Trophoblast cell (in vitro differentiated cells and primary cell): ENCODE measurements around the gene AKAP8.

Experiments
- DNase-seq, 2 donors: peaks; one replicate each; pipeline ENCODE4 v3.0.0-alpha.2; 2016
- H2AFZ ChIP-seq: 2 replicates; pipeline ENCODE4 v1.6.1; 2013; ENCODE audit warnings: low read length, moderate library complexity, mild to moderate bottlenecking; ENCODE audit not compliant: insufficient read depth, poor library complexity
- H2AK5ac ChIP-seq: 2 replicates; pipeline ENCODE4 v1.6.1; 2013; ENCODE audit warnings: mild to moderate bottlenecking, low read length
- H2BK120ac ChIP-seq: 2 replicates; pipeline ENCODE4 v1.6.1; 2013; ENCODE audit warnings: low read length, mild to moderate bottlenecking, moderate library complexity; ENCODE audit not compliant: insufficient read depth, poor library complexity
- H2BK12ac ChIP-seq: 2 replicates; pipeline ENCODE4 v1.6.1; 2013; ENCODE audit warnings: mild to moderate bottlenecking, low read length, moderate library complexity
- H2BK5ac ChIP-seq: 2 replicates; pipeline ENCODE4 v1.6.1; 2013; ENCODE audit warnings: low read length, low read depth, moderate library complexity, mild to moderate bottlenecking; ENCODE audit not compliant: poor library complexity
- H3K14ac ChIP-seq: 2 replicates; pipeline ENCODE4 v1.6.1; 2013; ENCODE audit warnings: mild to moderate bottlenecking, low read length
- H3K18ac ChIP-seq: 2 replicates; pipeline ENCODE4 v1.6.1; 2013; ENCODE audit warnings: mild to moderate bottlenecking, low read length
- H3K23ac ChIP-seq: 2 replicates; pipeline ENCODE4 v1.6.1; 2013; ENCODE audit warnings: low read length
- H3K27ac ChIP-seq: 2 replicates; pipeline ENCODE4 v1.5.1; 2013; ENCODE audit warnings: low read depth, mild to moderate bottlenecking, inconsistent platforms, low read length, moderate library complexity
- H3K27me3 ChIP-seq: 2 replicates; pipeline ENCODE4 v1.6.1; 2013; ENCODE audit warnings: inconsistent platforms, mild to moderate bottlenecking, low read length, moderate library complexity; ENCODE audit not compliant: insufficient read depth
- H3K36me3 ChIP-seq, 2 experiments: 1 replicate in 1 of 2; 2 replicates in 1 of 2; pipeline ENCODE4 v1.6.1; 2013; ENCODE audit warnings: low read length in 2 of 2, mild to moderate bottlenecking in 2 of 2, moderate library complexity in 1 of 2; ENCODE audit not compliant: insufficient read depth in 2 of 2, control insufficient read depth in 1 of 2
- H3K4ac ChIP-seq: 2 replicates; pipeline ENCODE4 v1.6.1; 2013; ENCODE audit warnings: low read depth, mild to moderate bottlenecking, low read length, moderate library complexity
- H3K4me1 ChIP-seq, 2 experiments: 1 replicate in 1 of 2; 2 replicates in 1 of 2; pipeline ENCODE4 v1.6.1; 2013; ENCODE audit warnings: low read length in 2 of 2, mild to moderate bottlenecking in 2 of 2, moderate library complexity in 1 of 2; ENCODE audit not compliant: insufficient read depth in 2 of 2, control insufficient read depth in 1 of 2
- H3K4me2 ChIP-seq: 2 replicates; pipeline ENCODE4 v1.6.1; 2013; ENCODE audit warnings: inconsistent platforms, mild to moderate bottlenecking, low read length, moderate library complexity
- H3K4me3 ChIP-seq: 2 replicates; pipeline ENCODE4 v1.5.1; 2013; ENCODE audit warnings: mild to moderate bottlenecking, low read depth, low read length, inconsistent platforms
- H3K79me1 ChIP-seq: one replicate; pipeline ENCODE4 v1.6.1; 2013; ENCODE audit warnings: low read length
- H3K79me2 ChIP-seq: 2 replicates; pipeline ENCODE4 v1.6.1; 2013; ENCODE audit warnings: low read length, mild to moderate bottlenecking; ENCODE audit not compliant: control insufficient read depth, insufficient read depth, poor library complexity
- H3K9ac ChIP-seq: 2 replicates; pipeline ENCODE4 v1.6.1; 2013; ENCODE audit warnings: mild to moderate bottlenecking, low read length
- H3K9me3 ChIP-seq: 2 replicates; pipeline ENCODE4 v1.6.1; 2013; ENCODE audit warnings: low read depth, mild to moderate bottlenecking, control low read depth, inconsistent platforms, low read length; ENCODE audit not compliant: insufficient read depth
- H4K12ac ChIP-seq: 2 replicates; pipeline ENCODE4 v1.6.1; 2013; ENCODE audit warnings: low read depth, mild to moderate bottlenecking, low read length, moderate library complexity
- H4K8ac ChIP-seq: 2 replicates; pipeline ENCODE4 v1.6.1; 2013; ENCODE audit warnings: low read depth, mild to moderate bottlenecking, low read length, moderate library complexity
- H4K91ac ChIP-seq: one replicate; pipeline ENCODE4 v1.6.1; 2013; ENCODE audit warnings: low read depth, mild to moderate bottlenecking, low read length, moderate library complexity
- WGBS: extraction: QIAGEN DNeasy Blood & Tissue Kit; methylation state at CpG from one replicate; pipeline ENCODE4 v1.1.7; 2013; ENCODE audit warnings: missing lambda C conversion rate; ENCODE audit not compliant: insufficient read length, insufficient coverage; ENCODE audit errors: extremely low coverage; 5-methylcytosine and 5-hydroxymethylcytosine counted together

The AKAP8 gene

DNA sequence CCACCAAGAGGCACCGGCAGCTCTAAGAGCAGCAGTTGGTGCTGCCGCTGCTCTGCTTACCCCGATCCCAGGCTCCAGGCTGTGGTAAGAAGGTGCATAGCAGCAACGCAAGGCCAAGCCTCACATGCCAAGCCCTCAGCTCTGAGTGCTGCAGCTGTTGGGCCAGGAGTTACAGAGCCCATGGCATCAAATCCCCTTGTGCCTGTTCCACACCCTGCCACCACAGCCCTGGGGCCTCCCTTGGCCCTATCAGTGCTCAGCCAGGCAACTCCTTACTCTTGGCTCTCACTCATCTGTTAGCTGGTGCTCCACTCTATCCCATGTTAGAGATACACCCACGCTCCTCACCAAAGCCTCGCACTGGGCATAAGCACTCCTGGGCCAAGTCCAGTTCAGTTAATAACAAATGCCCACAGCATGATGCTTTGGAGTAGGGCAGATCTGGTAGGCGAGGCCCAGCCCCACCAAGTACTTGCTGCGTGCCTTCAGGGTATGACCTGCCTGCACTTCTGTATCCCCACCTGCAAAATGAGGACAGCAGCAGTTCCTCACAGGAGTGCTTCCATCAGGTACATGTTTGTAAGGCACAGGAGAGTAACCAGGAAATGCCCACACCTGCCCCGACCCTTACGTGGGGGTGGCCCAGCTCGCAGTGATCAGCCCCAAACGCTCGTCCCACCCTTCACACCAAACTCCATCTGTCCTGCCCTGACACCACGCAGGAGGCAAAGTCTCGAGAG, 23.0 kb upstream of the AKAP8 start:
- Histone ChIP-seq H3K9me3 (no peaks in the 10 kb centered on the region), H3K4me1 (no peaks in the 10 kb centered on the region), H4K12ac (no peak overlapping the region), H2AK5ac (no peak overlapping the region), H3K4me2 (no peak overlapping the region), H2AFZ (no peak overlapping the region), H3K27me3 (no peaks in the 10 kb centered on the region), H4K8ac (no peak overlapping the region), H3K9ac (no peak overlapping the region), H3K79me2 (peaks cover 9% of the 10 kb centered on the region), H4K91ac (no peak overlapping the region), H3K4ac (peak overlapping the region; percentile 2), H2BK12ac (no peak overlapping the region), H3K79me1 (no peaks in the 10 kb centered on the region), H2BK120ac (no peak overlapping the region), H3K27ac (no peak overlapping the region), H2BK5ac (no peak overlapping the region), H3K23ac (no peak overlapping the region), H3K36me3 (peaks cover 68 to 69% of the 10 kb centered on the region in 2 experiments), H3K4me3 (no peak overlapping the region), H3K14ac (no peak overlapping the region), H3K18ac (no peak overlapping the region)
- no peak for DNase-seq
- no CpG with 5 or more reads among the region's 15 CpGs for WGBS

DNA sequence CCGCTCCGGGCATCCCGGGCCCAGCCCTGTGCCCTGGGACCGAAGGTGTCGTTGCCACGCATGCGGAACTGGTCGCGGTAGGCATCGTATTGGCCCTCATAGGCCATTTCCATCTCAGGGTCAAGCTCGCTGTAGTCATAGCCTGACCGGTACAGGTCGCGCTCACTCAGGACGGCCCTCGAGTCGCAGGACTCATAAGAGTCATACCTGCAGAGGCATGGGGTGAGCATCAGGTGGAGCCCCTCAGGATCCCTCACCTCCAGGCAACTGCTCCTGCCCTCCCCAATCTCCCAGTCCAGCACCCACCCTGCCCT, 21.8 kb upstream of the AKAP8 start:
- no peak overlapping the region for H2AK5ac ChIP-seq
- H4K8ac ChIP-seq = no peak overlapping the region
- H4K91ac ChIP-seq = no peak overlapping the region
- no peak overlapping the region for H3K4me2 ChIP-seq
- no peak overlapping the region for H3K18ac ChIP-seq
- no peak overlapping the region for H4K12ac ChIP-seq
- H3K79me1 ChIP-seq = no peaks in the 10 kb centered on the region
- H3K4me1 ChIP-seq = no peaks in the 10 kb centered on the region
- no peak overlapping the region for H3K4me3 ChIP-seq
- no peak overlapping the region for H2AFZ ChIP-seq
- H3K23ac ChIP-seq = no peak overlapping the region
- H3K9me3 ChIP-seq = no peaks in the 10 kb centered on the region
- no peaks in the 10 kb centered on the region for H3K27me3 ChIP-seq
- H2BK12ac ChIP-seq = no peak overlapping the region
- peaks cover 6% of the 10 kb centered on the region for H3K79me2 ChIP-seq
- H2BK120ac ChIP-seq = no peak overlapping the region
- DNase-seq = no peak
- peaks cover 75 to 80% of the 10 kb centered on the region in 2 experiments for H3K36me3 ChIP-seq
- no CpG with 5 or more reads among the region's 17 CpGs for WGBS
- peak overlapping the region; percentile 31 for H3K4ac ChIP-seq
- no peak overlapping the region for H2BK5ac ChIP-seq
- no peak overlapping the region for H3K14ac ChIP-seq
- no peak overlapping the region for H3K9ac ChIP-seq
- H3K27ac ChIP-seq = no peak overlapping the region

DNA sequence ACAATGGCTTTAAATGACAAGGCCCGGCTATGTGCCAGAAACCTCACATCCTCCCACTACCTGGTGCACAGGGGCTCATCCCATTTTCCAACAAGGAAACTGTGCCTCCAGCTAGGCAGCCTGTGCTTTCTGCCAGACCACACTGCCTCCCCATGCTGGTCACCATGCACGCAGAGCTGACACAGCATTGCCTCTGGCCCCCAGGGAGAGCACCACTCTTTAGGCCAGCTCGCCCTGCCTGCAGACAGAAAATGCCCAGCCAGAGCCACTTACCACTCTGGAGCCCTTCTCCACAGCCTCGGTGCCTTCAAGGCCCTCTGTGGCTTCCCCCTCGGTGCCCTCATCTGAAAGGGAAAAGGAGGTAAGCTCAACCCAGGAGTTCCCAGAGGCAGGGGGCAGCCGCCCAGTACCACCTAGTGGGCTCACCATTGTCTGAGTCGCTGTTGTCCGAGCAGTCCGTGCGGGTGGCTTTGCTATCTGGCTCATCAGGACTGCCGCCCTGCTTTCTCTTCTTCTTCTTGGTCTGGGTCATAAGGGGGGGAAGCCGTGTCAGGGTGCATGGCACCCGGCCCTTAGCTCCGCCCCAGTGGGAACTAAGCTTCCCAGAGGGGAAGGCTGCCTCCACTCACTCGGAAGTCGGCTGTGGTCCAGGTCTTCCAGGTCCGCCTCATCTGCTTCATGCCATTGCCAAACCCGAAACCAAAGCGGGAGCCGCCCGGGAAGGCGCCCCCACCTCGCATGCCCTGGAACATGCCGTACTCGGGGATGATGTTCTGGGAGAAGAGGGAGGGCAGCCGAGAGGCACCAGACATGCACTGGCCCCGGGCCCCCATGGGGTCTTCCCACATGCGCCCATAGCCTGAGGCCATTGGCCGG, 21.2 kb upstream of the AKAP8 start:
- Histone ChIP-seq H3K79me2 (peaks cover 6% of the 10 kb centered on the region), H3K4me1 (no peaks in the 10 kb centered on the region), H2BK120ac (no peak overlapping the region), H3K4me2 (no peak overlapping the region), H3K23ac (no peak overlapping the region), H3K36me3 (peaks cover 77 to 82% of the 10 kb centered on the region in 2 experiments), H4K8ac (no peak overlapping the region), H3K4ac (no peak overlapping the region), H2AK5ac (no peak overlapping the region), H3K27ac (no peak overlapping the region), H3K14ac (no peak overlapping the region), H3K27me3 (no peaks in the 10 kb centered on the region), H2BK12ac (no peak overlapping the region), H4K12ac (no peak overlapping the region), H3K79me1 (no peaks in the 10 kb centered on the region), H3K9ac (no peak overlapping the region), H3K4me3 (no peak overlapping the region), H3K9me3 (no peaks in the 10 kb centered on the region), H3K18ac (peak overlapping the region; percentile 9), H4K91ac (no peak overlapping the region), H2AFZ (no peak overlapping the region), H2BK5ac (no peak overlapping the region)
- no CpG with 5 or more reads among the region's 29 CpGs for WGBS
- DNase-seq = no peak

DNA sequence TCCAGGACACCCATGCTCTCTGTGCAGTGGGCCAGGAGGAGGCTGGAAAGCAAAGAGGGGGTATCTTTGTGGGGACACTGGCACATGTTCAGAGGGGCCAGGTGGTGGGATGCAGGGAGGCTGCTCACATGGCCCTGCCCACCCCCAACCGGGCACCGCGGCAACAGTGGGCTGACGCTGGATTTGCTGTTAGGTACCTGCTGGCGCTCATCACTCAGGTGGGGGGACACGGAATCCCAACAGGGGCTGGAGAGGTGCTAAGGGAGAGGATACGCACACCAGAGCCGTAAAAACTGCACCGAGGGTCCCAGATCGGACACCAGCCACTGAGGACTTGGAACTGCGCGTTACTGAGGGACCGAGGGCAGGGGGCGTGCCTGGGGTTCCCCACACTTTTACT, 20.0 kb upstream of the AKAP8 start:
- no peak overlapping the region for H3K14ac ChIP-seq
- no peak overlapping the region for H2AK5ac ChIP-seq
- H3K27me3 ChIP-seq = no peaks in the 10 kb centered on the region
- peaks cover 80 to 85% of the 10 kb centered on the region in 2 experiments for H3K36me3 ChIP-seq
- no peak overlapping the region for H3K4ac ChIP-seq
- H4K8ac ChIP-seq = no peak overlapping the region
- H2BK120ac ChIP-seq = no peak overlapping the region
- H3K23ac ChIP-seq = no peak overlapping the region
- no peak overlapping the region for H4K12ac ChIP-seq
- no peak for DNase-seq
- H3K79me2 ChIP-seq = peaks cover 2% of the 10 kb centered on the region
- no peaks in the 10 kb centered on the region for H3K79me1 ChIP-seq
- H3K4me3 ChIP-seq = no peak overlapping the region
- H2AFZ ChIP-seq = no peak overlapping the region
- H4K91ac ChIP-seq = no peak overlapping the region
- no peak overlapping the region for H2BK12ac ChIP-seq
- WGBS = no CpG with 5 or more reads among the region's 14 CpGs
- no peak overlapping the region for H3K9ac ChIP-seq
- H3K4me2 ChIP-seq = no peak overlapping the region
- H3K9me3 ChIP-seq = no peaks in the 10 kb centered on the region
- no peak overlapping the region for H3K27ac ChIP-seq
- no peak overlapping the region for H2BK5ac ChIP-seq
- no peaks in the 10 kb centered on the region for H3K4me1 ChIP-seq
- no peak overlapping the region for H3K18ac ChIP-seq
